ENCODE results near the gene SGPP2. TPM values are rescaled to one million over a fixed set of nuclear protein-coding genes. Genes with fewer than 3 reads are reported as not detected.
"Not testable (repeated sequence)": the region's sequence is repeated elsewhere in the genome, so short reads cannot be mapped to it uniquely, and the experiment has no call there.

SGPP2 gene
- total RNA-seq, 3 donors from 2014 or later = 0.32 to 8.8 (median 1.3) TPM

- DNase-seq (ENCODE audit: low spot score in 2 of 2) = no peak
Measured at GRCh38 chr2:222404151-222404905, 20.0 kb upstream of the SGPP2 start.

GRCh38 chr2:222408684-222409083, 15.7 kb upstream of the SGPP2 start:
- DNase-seq (ENCODE audit: low spot score in 2 of 2) = no peak
- intact Hi-C loops (cut with DNase I; ENCODE audit: low total_unique reads) = no loop called here
- no peak for TF ChIP-seq CTCF (IDR thresholded peaks at IDR 0.05)
- no peak for TF ChIP-seq POLR2A (IDR thresholded peaks at IDR 0.05)
- TF ChIP-seq POLR2AphosphoS5 (IDR thresholded peaks at IDR 0.05) = no peak
- no peaks in the 10 kb centered on the region for H3K4me1 ChIP-seq
- no peak overlapping the region for H3K4me3 ChIP-seq
- H3K9me3 ChIP-seq = peaks cover 0 to 6% of the 10 kb centered on the region in 2 donors
- no peaks in the 10 kb centered on the region for H3K36me3 ChIP-seq
- no peak overlapping the region for H3K27ac ChIP-seq
- no peaks in the 10 kb centered on the region for H3K27me3 ChIP-seq

More at GRCh38 chr2:222404151-222404905, 20.0 kb upstream of the SGPP2 start:
- Histone ChIP-seq H3K27ac (no peak overlapping the region), H3K4me3 (no peak overlapping the region), H3K9me3 (no peaks in the 10 kb centered on the region), H3K36me3 (no peaks in the 10 kb centered on the region), H3K4me1 (no peaks in the 10 kb centered on the region), H3K27me3 (no peaks in the 10 kb centered on the region)
- intact Hi-C loops (cut with DNase I; ENCODE audit: low total_unique reads) = no loop called here
- no peak for TF ChIP-seq POLR2AphosphoS5 (IDR thresholded peaks at IDR 0.05)
- no peak for TF ChIP-seq POLR2A (IDR thresholded peaks at IDR 0.05)
- TF ChIP-seq CTCF (IDR thresholded peaks at IDR 0.05) = no peak

GRCh38 chr2:222410534-222410933, 13.8 kb upstream of the SGPP2 start:
- no peak for TF ChIP-seq POLR2AphosphoS5 (IDR thresholded peaks at IDR 0.05)
- no peak for TF ChIP-seq POLR2A (IDR thresholded peaks at IDR 0.05)
- TF ChIP-seq CTCF (IDR thresholded peaks at IDR 0.05) = no peak
- no peak for DNase-seq (ENCODE audit: low spot score in 2 of 2)
- H3K27ac ChIP-seq = no peak overlapping the region

GRCh38 chr2:222412334-222412733, 12.0 kb upstream of the SGPP2 start:
- H3K27ac ChIP-seq, H3K4me1 ChIP-seq: not testable (repeated sequence)

More at GRCh38 chr2:222410534-222410933, 13.8 kb upstream of the SGPP2 start:
- peaks cover 0 to 10% of the 10 kb centered on the region in 2 donors for H3K9me3 ChIP-seq
- no peaks in the 10 kb centered on the region for H3K36me3 ChIP-seq
- intact Hi-C loops (cut with DNase I; ENCODE audit: low total_unique reads) = no loop called here
- H3K4me1 ChIP-seq = no peaks in the 10 kb centered on the region
- H3K4me3 ChIP-seq = no peak overlapping the region
- no peaks in the 10 kb centered on the region for H3K27me3 ChIP-seq

GRCh38 chr2:222413295-222413911, 10.9 kb upstream of the SGPP2 start:
- peaks cover 0 to 10% of the 10 kb centered on the region in 2 donors for H3K9me3 ChIP-seq
- H3K4me1 ChIP-seq = no peaks in the 10 kb centered on the region
- H3K27me3 ChIP-seq = no peaks in the 10 kb centered on the region
- TF ChIP-seq CTCF (IDR thresholded peaks at IDR 0.05) (no peak), POLR2A (IDR thresholded peaks at IDR 0.05) (no peak)
- no peaks in the 10 kb centered on the region for H3K36me3 ChIP-seq
- H3K4me3 ChIP-seq = no peak overlapping the region
- no peak for DNase-seq (ENCODE audit: low spot score in 2 of 2)
- intact Hi-C loops (cut with DNase I; ENCODE audit: low total_unique reads) = no loop called here
- no peak overlapping the region for H3K27ac ChIP-seq

More at GRCh38 chr2:222412334-222412733, 12.0 kb upstream of the SGPP2 start:
- DNase-seq (ENCODE audit: low spot score in 2 of 2); H3K4me3 ChIP-seq; intact Hi-C loops (cut with DNase I; ENCODE audit: low total_unique reads); H3K27me3 ChIP-seq; H3K36me3 ChIP-seq: not testable (repeated sequence)
- H3K9me3 ChIP-seq = peaks cover 0 to 10% of the 10 kb centered on the region in 2 donors
